Mononuclear cell (primary cell): ENCODE results near the gene SLC10A7. TPM values are rescaled to one million over a fixed set of nuclear protein-coding genes. Genes with fewer than 3 reads are reported as not detected.

Experiments used
- total RNA-seq: library from RNA; depleted of rRNA; stranded (reverse); fragments of >200 nt; gene quantifications from one replicate; pipeline ENCODE4 v1.2.3, GENCODE V29; 2012

Gene SLC10A7
- total RNA-seq, 1 donor = 12.8 TPM

Other genes with a start within 250 kb of the SLC10A7 start
- gene POU4F2, start 117.0 kb upstream of the SLC10A7 start, total RNA-seq = not detected